ENCODE results near the gene C1QTNF3.

GRCh38 chr5:34057118-34057517 is 14.1 kb upstream of the C1QTNF3 start:
- TF ChIP-seq CTCF (IDR thresholded peaks at IDR 0.05) = no peak
- no peak for TF ChIP-seq POLR2A (IDR thresholded peaks at IDR 0.05)
- no peak for TF ChIP-seq EP300 (IDR thresholded peaks at IDR 0.05)

All from stomach (tissue), 4 donors.